SU-DHL-6 (cell line): ENCODE data around the gene TMEM82.

Experiments
- H2AFZ ChIP-seq: fragments of 200-600 bp; sonication (generic); 2 replicates; pipeline ENCODE4 v1.6.1; 2014; ENCODE audit warnings: low read depth, mild to moderate bottlenecking, moderate library complexity, mixed read lengths, antibody characterized with exemption, low read length; ENCODE audit not compliant: severe bottlenecking
- H3F3A ChIP-seq: fragments of 200-600 bp; shearing (Covaris generic); 2 replicates; pipeline ENCODE4 v1.6.0; 2016; ENCODE audit warnings: antibody characterized with exemption, mild to moderate bottlenecking; ENCODE audit not compliant: insufficient read depth
- H3K27ac ChIP-seq: fragments of 200-600 bp; sonication (generic); 2 replicates; pipeline ENCODE4 v1.5.1; 2016; ENCODE audit warnings: low read depth, mild to moderate bottlenecking, low read length, moderate library complexity, mixed read lengths
- H3K27me3 ChIP-seq: fragments of 200-600 bp; sonication (generic), shearing (Covaris generic); 2 replicates; pipeline ENCODE4 v1.6.0; 2014; ENCODE audit warnings: mild to moderate bottlenecking, low read length
- H3K36me3 ChIP-seq: fragments of 200-600 bp; sonication (generic); 2 replicates; pipeline ENCODE4 v1.6.1; 2014; ENCODE audit warnings: mild to moderate bottlenecking, low read length, mixed read lengths
- H3K4me2 ChIP-seq: fragments of 300-600, 200-600 bp; shearing (Covaris generic), sonication (generic); 2 replicates; pipeline ENCODE4 v1.6.0; 2014; ENCODE audit warnings: low read length, low read depth, mild to moderate bottlenecking; ENCODE audit not compliant: poor library complexity, severe bottlenecking
- H3K4me3 ChIP-seq: fragments of 200-600 bp; sonication (generic); 2 replicates; pipeline ENCODE4 v1.5.1; 2014; ENCODE audit warnings: antibody characterized with exemption, low read length, mild to moderate bottlenecking, mixed read lengths; ENCODE audit not compliant: insufficient read depth, poor library complexity, severe bottlenecking
- H3K79me2 ChIP-seq: fragments of 200-600 bp; sonication (generic); 2 replicates; pipeline ENCODE4 v1.6.1; 2014; ENCODE audit warnings: mild to moderate bottlenecking, low read length, moderate library complexity; ENCODE audit not compliant: insufficient read depth
- H3K9ac ChIP-seq: fragments of 200-600 bp; sonication (generic); 2 replicates; pipeline ENCODE4 v1.7.0; 2014; ENCODE audit warnings: mild to moderate bottlenecking, low read length
- H3K9me2 ChIP-seq: fragments of 200-600 bp; sonication (generic); replicated peaks from 2 replicates; pipeline ENCODE4 v1.6.1; 2014; ENCODE audit warnings: low read length; ENCODE audit not compliant: insufficient read depth
- H3K9me3 ChIP-seq: fragments of 200-600 bp; sonication (generic); 2 replicates; pipeline ENCODE4 v1.6.1; 2014; ENCODE audit warnings: low read length, mixed read lengths; ENCODE audit not compliant: insufficient read depth
- H4K20me1 ChIP-seq: fragments of 200-600 bp; sonication (generic); 2 replicates; pipeline ENCODE4 v1.6.1; 2014; ENCODE audit warnings: low read depth, mild to moderate bottlenecking, antibody characterized with exemption, low read length, moderate library complexity, mixed read lengths
- CTCF ChIP-seq: fragments of 200-600 bp; sonication (generic); IDR thresholded peaks from one replicate; pipeline ENCODE4 v1.5.1; 2017; ENCODE audit warnings: antibody characterized with exemption, mild to moderate bottlenecking, low read length, moderate library complexity; ENCODE audit not compliant: insufficient read depth, poor library complexity, severe bottlenecking
- EZH2phosphoT487 ChIP-seq: fragments of 200-600 bp; sonication (generic), shearing (Covaris generic); conservative IDR thresholded peaks from 2 replicates; pipeline ENCODE4 v1.6.1; 2018; ENCODE audit warnings: mild to moderate bottlenecking, antibody characterized with exemption, low read length, moderate library complexity, mixed read lengths

The TMEM82 gene

DNA sequence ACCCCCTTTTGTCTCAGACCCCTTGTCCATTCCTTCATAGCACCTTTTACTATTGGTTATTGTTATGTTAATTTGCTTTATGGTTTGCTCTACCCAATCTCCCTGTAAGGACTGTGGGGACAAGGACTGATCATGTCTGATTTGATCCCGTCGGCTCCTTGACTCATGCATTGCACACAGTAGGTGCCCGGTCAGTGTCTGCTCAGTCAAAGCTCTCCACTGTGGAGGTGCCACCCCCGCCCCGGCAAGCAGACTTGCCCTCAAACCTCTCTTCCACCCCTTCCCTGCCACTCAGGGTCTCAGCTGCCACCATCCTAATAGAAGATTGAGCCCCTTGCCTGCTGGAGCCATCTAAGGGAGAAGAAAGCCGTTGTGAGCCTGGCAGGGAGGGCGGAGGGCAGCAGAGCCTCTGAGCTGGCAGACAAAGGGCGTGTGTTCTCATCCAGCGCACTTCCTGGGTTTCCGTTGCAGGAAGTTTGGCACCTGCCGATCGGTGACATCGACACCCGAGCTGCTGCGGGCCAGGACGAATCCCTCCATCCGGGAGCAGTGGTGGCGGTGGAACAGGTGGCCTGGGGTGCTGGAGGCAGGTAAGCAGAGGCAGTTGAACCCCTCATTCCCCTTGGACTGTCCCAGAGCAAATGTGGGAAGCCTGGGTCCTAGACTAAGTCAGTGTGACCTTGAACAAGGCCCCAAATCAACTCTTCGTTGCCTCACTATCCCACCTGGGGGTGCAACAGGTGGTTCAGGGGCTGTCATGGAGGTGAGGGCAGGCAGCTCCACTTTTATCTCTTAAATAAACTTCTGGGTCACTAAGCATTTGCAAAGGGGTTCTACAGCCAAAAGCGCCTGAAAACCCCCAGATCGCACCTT lies 14.1 kb downstream of the TMEM82 start:
- Histone ChIP-seq H4K20me1 (no peaks in the 10 kb centered on the region), H3K4me2 (no peak overlapping the region), H3K9me2 (no peaks in the 10 kb centered on the region), H3F3A (no peaks in the 10 kb centered on the region), H3K9ac (no peak overlapping the region), H3K27me3 (no peaks in the 10 kb centered on the region), H3K27ac (no peak overlapping the region), H3K9me3 (no peaks in the 10 kb centered on the region), H3K36me3 (no peaks in the 10 kb centered on the region), H3K79me2 (no peaks in the 10 kb centered on the region), H2AFZ (no peak overlapping the region), H3K4me3 (no peak overlapping the region)
- TF ChIP-seq CTCF (no peak), EZH2phosphoT487 (no peak)

DNA sequence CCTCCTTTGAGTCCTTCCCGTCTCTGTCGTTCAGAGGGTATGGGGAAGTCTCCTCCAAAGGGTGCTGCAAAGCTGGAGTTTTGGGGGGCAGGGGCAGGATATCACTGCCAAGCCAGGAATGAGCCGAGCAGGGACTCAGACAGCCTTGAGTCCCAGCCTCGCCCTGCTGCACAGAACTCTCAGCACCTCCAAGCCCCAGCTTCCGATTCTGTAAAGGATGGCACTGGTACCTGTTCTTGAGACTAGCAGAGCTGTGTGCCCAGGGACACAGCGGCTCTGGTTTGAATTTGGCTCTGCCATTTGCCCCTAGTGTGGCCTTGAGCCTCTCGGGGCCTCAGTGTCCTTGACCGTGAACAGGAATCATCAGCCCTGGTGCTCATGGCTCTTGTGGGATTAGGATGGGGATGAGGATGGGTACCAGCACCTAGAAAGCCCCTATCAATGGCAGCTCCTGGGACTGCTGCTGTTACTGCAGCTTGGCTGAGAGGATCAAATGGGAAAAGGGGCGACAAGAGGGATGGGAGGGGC lies 14.8 kb downstream of the TMEM82 start:
- TF ChIP-seq EZH2phosphoT487: no peak
- TF ChIP-seq CTCF: no peak
- H3K27ac ChIP-seq: no peak overlapping the region
- H3K79me2 ChIP-seq: no peaks in the 10 kb centered on the region
- H3K27me3 ChIP-seq: no peaks in the 10 kb centered on the region
- H3K9me3 ChIP-seq: no peaks in the 10 kb centered on the region
- H3K9ac ChIP-seq: no peak overlapping the region
- H3F3A ChIP-seq: no peaks in the 10 kb centered on the region
- H3K9me2 ChIP-seq: no peaks in the 10 kb centered on the region
- no peak overlapping the region for H3K4me2 ChIP-seq
- H4K20me1 ChIP-seq: no peaks in the 10 kb centered on the region
- H3K4me3 ChIP-seq: no peak overlapping the region
- no peak overlapping the region for H2AFZ ChIP-seq
- no peaks in the 10 kb centered on the region for H3K36me3 ChIP-seq

- Histone ChIP-seq H3K4me3 (no peak overlapping the region), H3K27ac (no peak overlapping the region), H3K9me3 (no peaks in the 10 kb centered on the region), H3K27me3 (no peaks in the 10 kb centered on the region), H3F3A (no peaks in the 10 kb centered on the region), H3K9me2 (no peaks in the 10 kb centered on the region), H3K79me2 (no peaks in the 10 kb centered on the region), H3K36me3 (no peaks in the 10 kb centered on the region), H3K4me2 (no peak overlapping the region), H3K9ac (no peak overlapping the region), H2AFZ (no peak overlapping the region), H4K20me1 (no peaks in the 10 kb centered on the region)
- TF ChIP-seq CTCF: no peak
- TF ChIP-seq EZH2phosphoT487: no peak
Measured at GRCh38 chr1:15757575-15758342, 15.5 kb downstream of the TMEM82 start.
